ENCODE results near the gene TOMT.
A peak's percentile ranks its signal among the peaks of the same experiment; 100 is the strongest.

The TOMT gene

GRCh38 chr11:72112143-72112977 is 6.6 kb downstream of the TOMT start, which contains the start of gene ANAPC15:
Gene ANAPC15 (minus strand): TSS chr11:72112695. CDS start chr11:72111276, 1,419 bp downstream.
- H3K4me3 ChIP-seq (ENCODE audit: low read depth, low read length): peak within 1 kb of the TSS; percentile 86
- in situ Hi-C loops (cut with HindIII; ENCODE audit: low sequenced_read_pairs): no loop called here
- peak; percentile 100 for DNase-seq (ENCODE audit: low read depth, low spot score)
- TF ChIP-seq CTCF (IDR thresholded peaks at IDR 0.05; ENCODE audit: low read depth, low read length): no peak

- in situ Hi-C loops (cut with HindIII; ENCODE audit: low sequenced_read_pairs): no loop called here
- no peak for TF ChIP-seq CTCF (IDR thresholded peaks at IDR 0.05; ENCODE audit: low read depth, low read length)
- DNase-seq (ENCODE audit: low read depth, low spot score): no peak
- peak overlapping the region; percentile 86 for H3K4me3 ChIP-seq (ENCODE audit: low read depth, low read length)
Measured at GRCh38 chr11:72112978-72113808, 7.5 kb downstream of the TOMT start.

GRCh38 chr11:72114570-72114969 is 8.8 kb downstream of the TOMT start:
- in situ Hi-C loops (cut with HindIII; ENCODE audit: low sequenced_read_pairs): no loop called here
- DNase-seq (ENCODE audit: low read depth, low spot score): no peak
- no peak for TF ChIP-seq CTCF (IDR thresholded peaks at IDR 0.05; ENCODE audit: low read depth, low read length)
- no peak overlapping the region for H3K4me3 ChIP-seq (ENCODE audit: low read depth, low read length)

- DNase-seq (ENCODE audit: low read depth, low spot score): no peak
- no peak for TF ChIP-seq CTCF (IDR thresholded peaks at IDR 0.05; ENCODE audit: low read depth, low read length)
- H3K4me3 ChIP-seq (ENCODE audit: low read depth, low read length): no peak overlapping the region
- in situ Hi-C loops (cut with HindIII; ENCODE audit: low sequenced_read_pairs): no loop called here
Measured at GRCh38 chr11:72116019-72116755, 10.5 kb downstream of the TOMT start.

GRCh38 chr11:72119198-72119597 is 13.5 kb downstream of the TOMT start:
- TF ChIP-seq CTCF (IDR thresholded peaks at IDR 0.05; ENCODE audit: low read depth, low read length): no peak
- DNase-seq (ENCODE audit: low read depth, low spot score): no peak
- H3K4me3 ChIP-seq (ENCODE audit: low read depth, low read length): no peak overlapping the region
- in situ Hi-C loops (cut with HindIII; ENCODE audit: low sequenced_read_pairs): no loop called here

- no peak for DNase-seq (ENCODE audit: low read depth, low spot score)
- TF ChIP-seq CTCF (IDR thresholded peaks at IDR 0.05; ENCODE audit: low read depth, low read length): no peak
- no peak overlapping the region for H3K4me3 ChIP-seq (ENCODE audit: low read depth, low read length)
- in situ Hi-C loops (cut with HindIII; ENCODE audit: low sequenced_read_pairs): no loop called here
Measured at GRCh38 chr11:72120930-72121329, 15.2 kb downstream of the TOMT start.

Data from astrocyte of the spinal cord (primary cell).